ENCODE data around the gene OXTR. TPM values are rescaled to one million over a fixed set of nuclear protein-coding genes. Genes with fewer than 3 reads are reported as not detected.

OXTR gene
- total RNA-seq, 1 experiment from 2014 or later, result 21.5 TPM

GRCh38 chr3:8768364-8769087 is 887 bp downstream of the OXTR start:
- H4K20me1 ChIP-seq (ENCODE audit: low read length), result no peaks in the 10 kb centered on the region
- TF ChIP-seq CTCF (conservative IDR thresholded peaks at IDR 0.05; ENCODE audit: low read depth, low read length) (no peak), EZH2 (IDR thresholded peaks at IDR 0.05; ENCODE audit: low read length, unreplicated experiment) (no peak), EZH2phosphoT487 (IDR thresholded peaks at IDR 0.05; ENCODE audit: borderline replicate concordance, low read length) (no peak)
- intact Hi-C loops (cut with micrococcal nuclease), result loop anchor here (1.0 to 2.0 kb wide), 7 partner anchors 85 to 298 kb away; no protein-coding TSS in a partner anchor
- BruUV-seq (replicated peaks), result TSS peak; percentile 74
- DNase-seq, result peak; percentile 20
- ATAC-seq, result peak; percentile 9
- H3K4me3 ChIP-seq (ENCODE audit: low read length), result peak overlapping the region; percentile 82
- ChIA-PET CTCF (interaction anchor here (0.5 to 1.5 kb wide), 7 partner anchors 21 to 533 kb away, joined by 3 to 14 read pairs (median 4); no protein-coding TSS in a partner anchor), POLR2A (ENCODE audit: unreplicated experiment) (no interaction called here)
- no peaks in the 10 kb centered on the region for H3K27me3 ChIP-seq (ENCODE audit: low read length)
- H2AFZ ChIP-seq (ENCODE audit: low read length), result peak overlapping the region; percentile 88
- H3K9me3 ChIP-seq (ENCODE audit: low read length), result no peaks in the 10 kb centered on the region
- peaks cover 11% of the 10 kb centered on the region for H3K79me2 ChIP-seq (ENCODE audit: low read length)
- no peaks in the 10 kb centered on the region for H3K9me2 ChIP-seq (replicated peaks; ENCODE audit: low read length)
- peaks cover 37% of the 10 kb centered on the region; the same call in 1 of the 2 replicates for H3K4me1 ChIP-seq (ENCODE audit: insufficient read depth, low read length)
- peak overlapping the region; percentile 35 for H3K9ac ChIP-seq (ENCODE audit: low read length)
- no peaks in the 10 kb centered on the region for H3F3A ChIP-seq (ENCODE audit: low read length, unreplicated experiment)
- H3K4me2 ChIP-seq (ENCODE audit: low read length), result peak overlapping the region; percentile 93
- no peaks in the 10 kb centered on the region for H3K36me3 ChIP-seq (ENCODE audit: low read depth, low read length)
- H3K27ac ChIP-seq (ENCODE audit: low read length), result no peak overlapping the region

GRCh38 chr3:8767667-8768363 is 1.6 kb downstream of the OXTR start:
- Histone ChIP-seq H3F3A (ENCODE audit: low read length, unreplicated experiment) (no peaks in the 10 kb centered on the region), H3K9me2 (replicated peaks; ENCODE audit: low read length) (no peaks in the 10 kb centered on the region), H2AFZ (ENCODE audit: low read length) (peak overlapping the region; percentile 88), H3K27ac (ENCODE audit: low read length) (no peak overlapping the region), H3K9me3 (ENCODE audit: low read length) (no peaks in the 10 kb centered on the region), H4K20me1 (ENCODE audit: low read length) (no peaks in the 10 kb centered on the region), H3K36me3 (ENCODE audit: low read depth, low read length) (no peaks in the 10 kb centered on the region), H3K79me2 (ENCODE audit: low read length) (peaks cover 11% of the 10 kb centered on the region), H3K4me2 (ENCODE audit: low read length) (peak overlapping the region; percentile 93), H3K4me3 (ENCODE audit: low read length) (peak overlapping the region; percentile 82), H3K9ac (ENCODE audit: low read length) (peak overlapping the region; percentile 35), H3K4me1 (ENCODE audit: insufficient read depth, low read length) (peaks cover 37% of the 10 kb centered on the region; the same call in 1 of the 2 replicates), H3K27me3 (ENCODE audit: low read length) (no peaks in the 10 kb centered on the region)
- DNase-seq (peak; percentile 79), ATAC-seq (peak; percentile 50)
- CTCF ChIA-PET, result no interaction called here
- no TSS peak for BruUV-seq (replicated peaks)
- POLR2A ChIA-PET (ENCODE audit: unreplicated experiment), result no interaction called here
- peak; percentile 72 for TF ChIP-seq CTCF (conservative IDR thresholded peaks at IDR 0.05; ENCODE audit: low read depth, low read length)
- no peak for TF ChIP-seq EZH2 (IDR thresholded peaks at IDR 0.05; ENCODE audit: low read length, unreplicated experiment)
- intact Hi-C loops (cut with micrococcal nuclease), result loop anchor here (1.0 to 2.0 kb wide), 4 partner anchors 27 to 299 kb away; no protein-coding TSS in a partner anchor

Measured in PC-3 (cell line).